GM12878 (cell line): ENCODE results near the gene LILRB1. TPM values are rescaled to one million over a fixed set of nuclear protein-coding genes. Genes with fewer than 3 reads are reported as not detected.

Experiments
- ATAC-seq: fragments of 200-7000 bp; cut with Tn5 transposase; 3 replicates; pipeline ENCODE4 v1.9.1; 2020; ENCODE audit warnings: mild to moderate bottlenecking, moderate library complexity
- BruUV-seq: library from RNA; stranded (reverse); fragments of 400-500 nt; replicated peaks from 2 replicates; lab custom pipeline; 2021; lab: Mats Ljungman, UMichigan
- CTCF ChIA-PET: fragments of 300-600 bp; sonication (Branson Sonifier 250); formaldehyde crosslinking; extraction: SDS; loops from one replicate; lab custom pipeline; 2021; ENCODE audit warnings: inconsistent platforms; lab: Yijun Ruan, JAX
- POLR2A ChIA-PET: fragments of 350-600 bp; formaldehyde crosslinking; extraction: SDS; loops from one replicate; lab custom pipeline; 2021; ENCODE audit warnings: inconsistent platforms; lab: Charles Lee
- RAD21 ChIA-PET: fragments of 300-600 bp; sonication (Branson Sonifier 250); formaldehyde crosslinking; loops from one replicate; lab custom pipeline; 2023; ENCODE audit warnings: antibody characterized with exemption; ENCODE audit not compliant: unreplicated experiment; lab: Charles Lee
- SMC1A ChIA-PET: fragments of 300-600 bp; sonication (Branson Sonifier 250); formaldehyde crosslinking; loops from one replicate; lab custom pipeline; 2023; ENCODE audit not compliant: unreplicated experiment, uncharacterized antibody; lab: Charles Lee
- DNase-seq: peaks from one replicate; pipeline ENCODE4 v3.0.0-alpha.2; 2011; ENCODE audit warnings: low read depth, low spot score
- FAIRE-seq: peaks from 3 replicates; lab custom pipeline; 2011; peaks lifted over from hg19 to GRCh38; lab: Jason Lieb, UNC
- H2AFZ ChIP-seq: 2 replicates; pipeline ENCODE4 v1.6.0; 2011; ENCODE audit warnings: low read depth, low read length, control low read depth; ENCODE audit not compliant: control insufficient read depth
- H3K27ac ChIP-seq: 2 replicates; pipeline ENCODE4 v1.5.1; 2011; ENCODE audit warnings: control low read depth; ENCODE audit not compliant: control insufficient read depth, insufficient read depth
- H3K27me3 ChIP-seq, 2 experiments: replicated peaks in 1 of 2; 2 replicates each; pipeline versions ENCODE4 v1.6.0 to v1.6.1; 2011; ENCODE audit warnings: low read length in 1 of 2; ENCODE audit not compliant: control insufficient read depth in 2 of 2, insufficient read depth in 2 of 2
- H3K36me3 ChIP-seq, 2 experiments: 2 replicates each; pipeline ENCODE4 v1.5.1; 2011; ENCODE audit warnings: low read length in 1 of 2; ENCODE audit not compliant: control insufficient read depth in 2 of 2, insufficient read depth in 2 of 2
- H3K4me1 ChIP-seq: 2 replicates; pipeline ENCODE4 v1.6.1; 2011; ENCODE audit warnings: mild to moderate bottlenecking, low read length, moderate library complexity, mixed read lengths; ENCODE audit not compliant: control insufficient read depth, insufficient read depth
- H3K4me2 ChIP-seq: 2 replicates; pipeline ENCODE4 v1.6.0; 2011; ENCODE audit warnings: control low read depth; ENCODE audit not compliant: control insufficient read depth, insufficient read depth
- H3K4me3 ChIP-seq: fragments of 200-600 bp; sonication (generic); 2 replicates; pipeline ENCODE4 v1.5.1; 2016
- H3K79me2 ChIP-seq: 2 replicates; pipeline ENCODE4 v1.6.0; 2011; ENCODE audit warnings: low read length; ENCODE audit not compliant: control insufficient read depth, insufficient read depth
- H3K9ac ChIP-seq: 2 replicates; pipeline ENCODE4 v1.8.0; 2011; ENCODE audit warnings: low read length, control low read depth, mixed read lengths; ENCODE audit not compliant: control insufficient read depth, insufficient read depth
- H3K9me3 ChIP-seq: replicated peaks from 3 replicates; pipeline ENCODE4 v1.5.1; 2011; ENCODE audit warnings: mild to moderate bottlenecking, low read length; ENCODE audit not compliant: control insufficient read depth, insufficient read depth
- H4K20me1 ChIP-seq: 2 replicates; pipeline ENCODE4 v1.6.0; 2011; ENCODE audit not compliant: control insufficient read depth, insufficient read depth
- BRCA1 ChIP-seq: IDR thresholded peaks from 2 replicates; pipeline ENCODE4 v1.6.1; 2011; ENCODE audit warnings: low read depth, low read length, improper control_type of control experiment
- ELK1 ChIP-seq: IDR thresholded peaks from 2 replicates; pipeline ENCODE4 v1.6.1; 2012; ENCODE audit warnings: low read depth, low read length, improper control_type of control experiment
- EZH2 ChIP-seq: IDR thresholded peaks from 2 replicates; pipeline ENCODE4 v1.6.1; 2012; ENCODE audit warnings: low read depth, mild to moderate bottlenecking, control low read depth, inconsistent platforms, low read length, borderline replicate concordance; ENCODE audit not compliant: control insufficient read depth
- IKZF1 ChIP-seq: fragments of 450-650 bp; conservative IDR thresholded peaks from 2 replicates; pipeline ENCODE4 v1.6.1; 2017; ENCODE audit warnings: antibody characterized with exemption, mild to moderate bottlenecking
- JUNB ChIP-seq: IDR thresholded peaks from 2 replicates; pipeline ENCODE4 v1.6.1; 2016; ENCODE audit warnings: antibody characterized with exemption, mild to moderate bottlenecking
- KAT2A ChIP-seq: conservative IDR thresholded peaks from 2 replicates; pipeline ENCODE4 v1.6.1; 2011; ENCODE audit warnings: low read depth, low read length; ENCODE audit not compliant: control insufficient read depth
- MYB ChIP-seq: fragments of 150-350 bp; IDR thresholded peaks from 2 replicates; pipeline ENCODE4 v1.6.1; 2014; ENCODE audit warnings: mild to moderate bottlenecking, low read depth, low read length, borderline replicate concordance
- RUNX3 ChIP-seq: IDR thresholded peaks from 2 replicates; pipeline ENCODE4 v1.6.1; 2012; ENCODE audit warnings: low read length, inconsistent platforms
- SMARCA5 ChIP-seq: fragments of 450-650 bp; IDR thresholded peaks from 2 replicates; pipeline ENCODE4 v1.6.1; 2017; ENCODE audit warnings: mild to moderate bottlenecking
- SPI1 ChIP-seq: IDR thresholded peaks from 2 replicates; pipeline ENCODE4 v1.6.1; 2011; ENCODE audit warnings: low read depth, mild to moderate bottlenecking, low read length, moderate library complexity, borderline replicate concordance; ENCODE audit not compliant: insufficient read depth
- SREBF1 ChIP-seq: IDR thresholded peaks from 2 replicates; pipeline ENCODE4 v1.6.1; 2012; ENCODE audit warnings: mild to moderate bottlenecking, low read length
- ZBTB40 ChIP-seq: fragments of 450-650 bp; IDR thresholded peaks from 2 replicates; pipeline ENCODE4 v1.6.1; 2016; ENCODE audit warnings: mild to moderate bottlenecking, moderate library complexity, borderline replicate concordance
- WGBS: methylation state at CpG from one replicate; pipeline ENCODE4 v1.1.6; 2016; ENCODE audit warnings: low lambda C conversion rate; ENCODE audit not compliant: insufficient replicate concordance, insufficient coverage; ENCODE audit errors: missing lambda C conversion rate; 5-methylcytosine and 5-hydroxymethylcytosine counted together
- in situ Hi-C: fragments of 300-500 bp; cut with MboI; formaldehyde crosslinking; loops from 9 replicates; pipeline ENCODE4 v1.14.3; 2018; ENCODE audit warnings: mixed read lengths
- intact Hi-C: fragments of 100-400 bp; cut with micrococcal nuclease; formaldehyde crosslinking; loops from one replicate; pipeline ENCODE4 v1.14.2; 2022; ENCODE audit not compliant: unreplicated experiment
- polyA plus RNA-seq, 11 experiments: library from polyadenylated mRNA; depleted of rRNA in 4 of 11; unstranded in 6 of 11; stranded (reverse) in 5 of 11; fragments of >200 nt; fragmentation: Nextera tagmentation in 4 of 11; fragmentation: Illumina TruSeq in 1 of 11; extraction: Ambion mirVana in 4 of 11; extraction: Trizol in 1 of 11; gene quantifications; 1 replicate in 1 of 11; 2 replicates in 10 of 11; pipeline versions ENCODE4 v1.2.1 to v1.2.3, GENCODE V29; 2011 to 2016; ENCODE audit warnings: inconsistent platforms in 2 of 11, missing spikeins in 2 of 11, low read depth in 1 of 11
- total RNA-seq, 4 experiments: library from RNA; depleted of rRNA in 3 of 4; stranded (reverse); fragments of >200 nt in 3 of 4; fragmentation: Illumina TruSeq in 1 of 4; extraction: Trizol in 1 of 4; gene quantifications; 2 replicates each; pipeline versions ENCODE4 v1.2.1 to v1.2.3, GENCODE V29; 2013 to 2021
- TF ChIP-seq, protein P1 (sequence below): fragments of 450-650 bp; IDR thresholded peaks from 2 replicates; pipeline ENCODE4 v1.6.1; 2018; ENCODE audit warnings: mild to moderate bottlenecking, low read depth, moderate library complexity; ENCODE audit not compliant: partially characterized antibody

LILRB1 gene
- total and polyA plus RNA-seq, 10 of the 15 experiments (the other 5 are each of a cell fraction or from before 2014, with no cell fraction given), result 4.9 to 92.2 (median 50.1) TPM

- 0 out of 2 replicates have a peak, but pooled peaks have one; percentile 10 for TF ChIP-seq JUNB
- TF ChIP-seq SPI1, result peak; percentile 39; the same call in 1 of the 2 replicates
Measured at GRCh38 chr19:54661846-54662481, 31.7 kb downstream of the LILRB1 start (continued).

GRCh38 chr19:54662730-54663129 is 32.4 kb downstream of the LILRB1 start, which contains the start of gene LILRB4:
LILRB4 (plus strand) TSS chr19:54662985; CDS start chr19:54663034, 49 bp downstream.
- no TSS peak for BruUV-seq
- ChIA-PET POLR2A (interaction anchor here (0.9 to 3.0 kb wide), 2 partner anchors 11 to 45 kb away, joined by 5 to 21 read pairs; no protein-coding TSS in a partner anchor), SMC1A (interaction anchor here (2.9 to 4.2 kb wide), 3 partner anchors 10 to 181 kb away, joined by 11 to 31 read pairs (median 20); no protein-coding TSS in a partner anchor), CTCF (interaction anchor here (0.8 to 20.7 kb wide), 7 partner anchors 9 to 184 kb away, joined by 3 to 842 read pairs (median 4); no protein-coding TSS in a partner anchor), RAD21 (interaction anchor here (1.2 to 3.8 kb wide), 5 partner anchors 9 to 46 kb away, joined by 8 to 24 read pairs (median 11); no protein-coding TSS in a partner anchor)
- DNase-seq, result no peak
- peak; percentile 82 for FAIRE-seq
- in situ Hi-C loops (no loop called here), intact Hi-C loops (loop anchor here (5.0 kb wide), 1 partner anchor 255 kb away; no protein-coding TSS in a partner anchor)
- no peaks in the 10 kb centered on the region; the same call in 1 of the 3 replicates for H3K9me3 ChIP-seq
- H4K20me1 ChIP-seq, result no peaks in the 10 kb centered on the region
- peak; percentile 79 for ATAC-seq
- H3K36me3 ChIP-seq, result no peaks in the 10 kb centered on the region
- H3K79me2 ChIP-seq, result no peaks in the 10 kb centered on the region
- peak within 1 kb of the TSS; percentile 57 for H3K27ac ChIP-seq
- H3K4me2 ChIP-seq, result peak within 1 kb of the TSS; percentile 88
- peak within 1 kb of the TSS; percentile 36 for H3K9ac ChIP-seq
- 0% methylated on average over 7 of the region's 7 CpGs for WGBS
- H2AFZ ChIP-seq, result peak within 1 kb of the TSS; percentile 28; the same call in 1 of the 2 replicates
- H3K4me3 ChIP-seq, result peak within 1 kb of the TSS; percentile 49
- no peaks in the 10 kb centered on the region for H3K27me3 ChIP-seq
- H3K4me1 ChIP-seq, result peaks cover 34% of the 10 kb centered on the region
- TF ChIP-seq BRCA1 (no peak), IKZF1 (no peak; the same call in 1 of the 2 replicates), RUNX3 (peak; percentile 33; the same call in 1 of the 2 replicates), EZH2 (no peak), SREBF1 (no peak), ZBTB40 (no peak), KAT2A (no peak), SMARCA5 (no peak), MYB (no peak), ELK1 (no peak)
- TF ChIP-seq, protein P1, sequence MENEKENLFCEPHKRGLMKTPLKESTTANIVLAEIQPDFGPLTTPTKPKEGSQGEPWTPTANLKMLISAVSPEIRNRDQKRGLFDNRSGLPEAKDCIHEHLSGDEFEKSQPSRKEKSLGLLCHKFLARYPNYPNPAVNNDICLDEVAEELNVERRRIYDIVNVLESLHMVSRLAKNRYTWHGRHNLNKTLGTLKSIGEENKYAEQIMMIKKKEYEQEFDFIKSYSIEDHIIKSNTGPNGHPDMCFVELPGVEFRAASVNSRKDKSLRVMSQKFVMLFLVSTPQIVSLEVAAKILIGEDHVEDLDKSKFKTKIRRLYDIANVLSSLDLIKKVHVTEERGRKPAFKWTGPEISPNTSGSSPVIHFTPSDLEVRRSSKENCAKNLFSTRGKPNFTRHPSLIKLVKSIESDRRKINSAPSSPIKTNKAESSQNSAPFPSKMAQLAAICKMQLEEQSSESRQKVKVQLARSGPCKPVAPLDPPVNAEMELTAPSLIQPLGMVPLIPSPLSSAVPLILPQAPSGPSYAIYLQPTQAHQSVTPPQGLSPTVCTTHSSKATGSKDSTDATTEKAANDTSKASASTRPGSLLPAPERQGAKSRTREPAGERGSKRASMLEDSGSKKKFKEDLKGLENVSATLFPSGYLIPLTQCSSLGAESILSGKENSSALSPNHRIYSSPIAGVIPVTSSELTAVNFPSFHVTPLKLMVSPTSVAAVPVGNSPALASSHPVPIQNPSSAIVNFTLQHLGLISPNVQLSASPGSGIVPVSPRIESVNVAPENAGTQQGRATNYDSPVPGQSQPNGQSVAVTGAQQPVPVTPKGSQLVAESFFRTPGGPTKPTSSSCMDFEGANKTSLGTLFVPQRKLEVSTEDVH, result no peak
